Thyroid gland (tissue), 4 donors: Measurements from ENCODE around the gene ASB2.

Source experiments
- POLR2A ChIP-seq, 2 donors: fragments of 450-650 bp; IDR thresholded peaks; one replicate each; pipeline ENCODE4 v1.6.1; 2017; ENCODE audit warnings: antibody characterized with exemption in 2 of 2, mild to moderate bottlenecking in 2 of 2, moderate library complexity in 1 of 2
- TF ChIP-seq, protein P1 (sequence below), 6 experiments: fragments of 200-600 bp in 3 of 6; fragments of 450-650 bp in 3 of 6; sonication (generic) in 3 of 6; IDR thresholded peaks; one replicate each; pipeline ENCODE4 v1.5.1; 2016 to 2019; ENCODE audit warnings: antibody characterized with exemption in 6 of 6, mild to moderate bottlenecking in 2 of 6, inconsistent platforms in 1 of 6, moderate library complexity in 1 of 6

DNA sequence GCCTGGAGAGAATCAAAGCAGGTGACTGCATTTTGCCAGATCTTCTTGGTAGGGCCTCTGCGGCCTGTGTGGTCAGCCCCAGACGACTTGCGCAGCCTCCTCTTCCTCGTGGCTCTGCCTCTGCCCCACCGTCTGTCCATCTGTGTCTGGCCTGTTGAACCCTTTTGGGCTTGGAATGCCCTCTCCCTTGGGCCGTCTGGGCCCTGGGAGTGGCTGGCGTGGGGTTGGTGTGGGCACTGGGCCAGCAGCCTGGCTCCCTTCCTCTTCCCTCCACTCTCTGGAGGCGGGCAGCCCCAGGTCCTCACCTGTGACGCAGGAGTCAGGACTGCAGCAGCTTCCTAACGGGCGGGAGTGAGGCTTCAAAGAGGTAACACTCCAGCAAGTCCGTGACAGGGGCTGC, 11.0 kb upstream of the ASB2 start:
- no peak for TF ChIP-seq POLR2A (IDR thresholded peaks at IDR 0.05)
- TF ChIP-seq, protein P1, sequence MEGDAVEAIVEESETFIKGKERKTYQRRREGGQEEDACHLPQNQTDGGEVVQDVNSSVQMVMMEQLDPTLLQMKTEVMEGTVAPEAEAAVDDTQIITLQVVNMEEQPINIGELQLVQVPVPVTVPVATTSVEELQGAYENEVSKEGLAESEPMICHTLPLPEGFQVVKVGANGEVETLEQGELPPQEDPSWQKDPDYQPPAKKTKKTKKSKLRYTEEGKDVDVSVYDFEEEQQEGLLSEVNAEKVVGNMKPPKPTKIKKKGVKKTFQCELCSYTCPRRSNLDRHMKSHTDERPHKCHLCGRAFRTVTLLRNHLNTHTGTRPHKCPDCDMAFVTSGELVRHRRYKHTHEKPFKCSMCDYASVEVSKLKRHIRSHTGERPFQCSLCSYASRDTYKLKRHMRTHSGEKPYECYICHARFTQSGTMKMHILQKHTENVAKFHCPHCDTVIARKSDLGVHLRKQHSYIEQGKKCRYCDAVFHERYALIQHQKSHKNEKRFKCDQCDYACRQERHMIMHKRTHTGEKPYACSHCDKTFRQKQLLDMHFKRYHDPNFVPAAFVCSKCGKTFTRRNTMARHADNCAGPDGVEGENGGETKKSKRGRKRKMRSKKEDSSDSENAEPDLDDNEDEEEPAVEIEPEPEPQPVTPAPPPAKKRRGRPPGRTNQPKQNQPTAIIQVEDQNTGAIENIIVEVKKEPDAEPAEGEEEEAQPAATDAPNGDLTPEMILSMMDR (IDR thresholded peaks at IDR 0.05) = no peak
